GM18508 (cell line): ENCODE measurements around the gene SLC1A2.

ENCODE experiments used
- ATAC-seq: cut with Tn5 transposase; IDR thresholded peaks from one replicate; pipeline ENCODE4 v1.9.1; 2021; ENCODE audit warnings: moderate number of reproducible peaks; ENCODE audit not compliant: insufficient read depth, unreplicated experiment

SLC1A2 gene

DNA sequence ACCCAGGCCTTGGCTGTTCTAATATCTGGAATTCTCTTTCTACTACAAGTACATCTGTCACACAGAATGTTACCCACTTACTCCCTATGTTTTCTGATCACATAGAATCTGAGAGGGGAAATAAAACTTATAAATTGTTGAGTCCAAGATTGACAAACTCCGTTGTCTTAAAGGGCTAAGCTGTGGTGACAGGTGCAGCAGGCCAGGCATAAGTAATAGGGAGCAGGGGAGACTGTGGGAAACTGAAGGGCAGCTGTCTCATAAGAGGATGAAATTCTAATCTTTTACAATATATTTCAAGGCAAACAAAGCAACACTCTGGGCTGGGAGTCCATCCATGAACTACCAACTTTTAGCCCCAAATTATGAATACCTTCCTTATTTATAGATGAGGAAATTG lies 133.9 kb downstream of the SLC1A2 start:
- ATAC-seq: no peak

DNA sequence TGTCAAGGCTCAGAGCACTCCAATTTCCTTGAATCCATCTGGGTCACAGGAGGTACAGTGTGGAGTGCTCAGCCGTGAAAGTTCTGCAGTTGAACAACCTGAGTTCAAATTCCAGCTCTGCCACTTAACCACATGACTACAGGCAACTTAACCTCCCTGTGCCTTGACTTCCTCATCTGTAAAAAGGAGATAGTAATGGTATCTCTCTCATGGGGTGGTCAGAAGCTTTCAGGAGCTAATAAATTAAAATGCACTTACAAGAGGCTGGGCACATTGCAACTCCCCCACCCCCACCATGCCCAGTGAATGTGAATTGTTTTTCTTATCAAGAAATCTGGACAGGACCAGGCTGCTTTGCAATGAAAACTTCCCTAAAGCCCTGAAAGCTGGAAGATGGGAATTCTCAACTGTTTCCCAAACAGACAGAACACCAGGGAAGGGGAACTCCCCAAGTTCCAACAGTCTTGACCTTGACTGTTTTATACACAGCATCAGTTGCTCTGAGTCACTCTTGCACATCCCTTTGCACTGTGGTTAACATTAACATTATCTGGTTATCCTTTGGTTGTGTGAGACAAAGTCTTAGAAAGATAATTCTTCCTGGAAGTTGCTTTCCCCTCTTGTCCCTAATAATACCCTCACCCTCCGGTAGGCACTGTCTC lies 137.0 kb downstream of the SLC1A2 start:
- no peak for ATAC-seq

DNA sequence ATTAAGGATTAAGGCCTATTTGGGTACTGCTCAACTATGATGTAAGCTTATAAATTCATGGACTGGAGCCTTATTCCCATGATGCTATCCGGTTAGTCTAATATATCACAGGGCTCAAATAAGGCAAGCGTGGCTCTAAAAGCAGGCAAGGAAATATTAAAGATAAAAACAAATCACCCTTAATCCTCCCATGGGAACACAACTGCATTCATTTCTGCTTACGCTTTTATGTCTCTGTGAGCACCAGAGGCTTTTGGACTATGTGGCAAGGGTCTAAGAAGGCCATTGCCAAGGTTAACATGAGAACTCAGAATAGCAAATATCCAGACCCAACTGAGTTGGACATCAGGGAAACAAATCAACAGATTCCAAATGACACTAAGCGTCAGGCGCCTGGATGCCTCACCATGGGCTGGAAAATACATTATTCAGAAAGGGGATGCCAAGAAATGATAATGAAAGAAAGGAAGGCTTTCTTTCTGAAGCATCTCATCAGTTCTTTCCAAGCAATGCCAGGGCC lies 138.1 kb downstream of the SLC1A2 start:
- no peak for ATAC-seq

DNA sequence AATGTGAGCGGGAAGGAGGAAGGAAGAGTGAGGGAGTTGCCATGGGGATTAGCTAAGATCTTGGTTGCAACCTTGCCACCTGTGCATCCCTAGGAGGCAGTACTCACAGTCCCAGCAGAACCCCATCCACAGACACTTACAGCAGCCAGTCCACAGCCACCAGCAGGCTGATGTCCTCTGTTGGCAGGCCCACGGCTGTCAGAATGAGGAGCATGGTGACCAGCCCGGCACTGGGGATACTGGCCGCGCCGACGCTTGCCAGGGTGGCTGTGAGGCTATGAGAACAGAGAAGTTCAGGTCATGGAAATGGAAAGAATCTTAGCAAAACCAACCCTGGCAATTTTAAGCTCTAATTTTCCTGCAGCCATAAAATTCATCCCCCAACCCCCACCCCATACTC lies 138.6 kb downstream of the SLC1A2 start:
- ATAC-seq: no peak

DNA sequence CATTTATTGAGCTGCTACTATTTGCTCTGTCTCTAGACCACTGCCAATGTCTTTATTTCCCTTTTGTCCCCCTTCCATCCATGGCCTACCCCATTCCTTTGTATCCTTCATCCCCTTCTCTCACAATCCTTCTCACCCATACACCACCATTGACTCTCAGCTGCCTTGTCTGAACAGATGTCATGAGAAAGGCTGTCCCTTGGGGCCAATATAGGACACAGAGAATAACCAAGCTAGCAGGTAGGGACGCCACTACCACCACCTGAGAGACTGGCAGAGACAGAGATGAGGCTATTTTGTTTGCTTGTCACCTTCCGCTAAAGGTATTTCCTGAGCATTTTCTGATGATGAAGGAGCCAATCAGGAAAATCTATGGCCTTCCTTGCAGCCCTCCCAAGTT lies 141.5 kb downstream of the SLC1A2 start:
- no peak for ATAC-seq

DNA sequence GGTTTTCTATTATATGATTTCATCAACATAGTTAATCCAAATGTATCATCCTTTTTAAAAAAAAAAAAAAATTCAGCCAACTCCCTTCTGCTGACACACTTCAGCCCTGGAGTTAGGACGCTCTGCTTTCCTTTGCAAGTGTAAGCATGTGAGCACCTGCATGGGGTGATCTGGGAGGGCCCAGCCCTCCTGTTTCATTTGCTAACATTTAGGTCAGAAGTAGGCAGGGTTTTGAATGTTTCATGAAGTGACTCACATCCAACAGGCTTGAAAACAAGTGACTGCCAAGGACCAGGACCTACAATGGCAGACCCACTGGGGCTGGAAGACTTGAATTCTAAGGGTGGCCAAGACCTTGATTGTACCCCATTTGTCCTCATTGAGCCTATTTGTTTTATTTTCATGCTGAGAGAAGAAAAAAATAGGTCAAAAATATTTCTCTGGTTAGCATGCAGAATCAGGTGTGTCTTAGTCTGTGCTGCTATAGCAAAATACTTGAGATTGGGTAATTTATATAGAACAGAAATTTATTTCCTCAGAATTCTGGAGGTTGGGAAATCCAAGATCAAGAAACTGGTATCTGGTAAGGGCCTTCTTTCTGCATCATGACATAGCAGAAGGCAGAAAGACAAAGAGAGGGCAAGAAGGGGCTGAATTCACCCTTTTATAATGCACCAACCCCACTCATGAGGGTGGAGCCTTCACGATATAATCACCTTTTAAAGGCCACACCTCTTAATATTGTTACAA lies 142.8 kb downstream of the SLC1A2 start:
- ATAC-seq: no peak

GRCh38 chr11:35275786-35276170 lies 143.6 kb downstream of the SLC1A2 start:
- ATAC-seq: no peak

GRCh38 chr11:35274909-35275785 lies 144.2 kb downstream of the SLC1A2 start:
- no peak for ATAC-seq

DNA sequence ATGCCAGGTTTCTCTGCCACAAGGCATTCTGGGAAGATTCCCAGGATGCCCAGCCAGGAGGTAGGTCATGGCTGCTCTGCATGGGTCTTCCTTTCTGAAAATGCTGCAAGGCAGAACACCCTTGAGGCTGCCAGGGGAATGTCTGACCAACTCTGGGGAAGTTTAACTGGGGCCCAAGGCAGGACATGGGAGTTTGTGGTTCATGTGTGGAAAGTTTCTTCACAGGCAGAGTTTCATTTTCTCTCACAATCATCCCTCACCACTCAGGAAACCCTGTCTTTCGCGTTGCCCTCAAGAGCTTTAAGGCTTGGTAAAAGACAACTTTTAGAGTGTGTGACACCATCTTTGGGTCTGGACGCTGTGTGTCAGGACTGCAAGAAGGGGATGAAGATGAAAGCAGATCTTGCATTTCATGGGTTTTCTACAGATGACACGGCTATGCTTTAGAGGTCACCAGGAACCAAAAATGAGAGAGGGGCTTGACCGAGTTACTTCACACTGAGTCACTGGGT lies 146.9 kb downstream of the SLC1A2 start:
- ATAC-seq: peak; percentile 86

DNA sequence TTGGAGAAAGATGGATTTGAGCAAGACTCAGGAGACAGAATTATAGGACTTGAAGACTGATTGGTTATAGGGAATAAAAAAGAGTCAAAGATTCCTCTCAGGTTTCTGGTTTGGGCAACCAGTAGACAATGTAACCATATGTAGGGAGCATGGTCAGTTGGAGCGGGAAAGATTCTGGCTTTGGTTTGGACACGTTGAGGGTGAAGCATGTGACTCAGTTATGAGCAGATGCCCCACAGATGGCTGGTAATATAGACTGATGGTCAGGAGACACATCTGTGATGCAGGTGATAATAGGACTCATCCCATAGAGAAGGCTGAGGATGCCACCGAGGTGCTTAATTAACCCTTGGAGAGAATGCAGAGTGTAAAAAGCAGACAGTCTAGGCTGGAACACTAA lies 148.3 kb downstream of the SLC1A2 start:
- no peak for ATAC-seq

GRCh38 chr11:35270342-35270741 lies 149.0 kb downstream of the SLC1A2 start:
- ATAC-seq: no peak

DNA sequence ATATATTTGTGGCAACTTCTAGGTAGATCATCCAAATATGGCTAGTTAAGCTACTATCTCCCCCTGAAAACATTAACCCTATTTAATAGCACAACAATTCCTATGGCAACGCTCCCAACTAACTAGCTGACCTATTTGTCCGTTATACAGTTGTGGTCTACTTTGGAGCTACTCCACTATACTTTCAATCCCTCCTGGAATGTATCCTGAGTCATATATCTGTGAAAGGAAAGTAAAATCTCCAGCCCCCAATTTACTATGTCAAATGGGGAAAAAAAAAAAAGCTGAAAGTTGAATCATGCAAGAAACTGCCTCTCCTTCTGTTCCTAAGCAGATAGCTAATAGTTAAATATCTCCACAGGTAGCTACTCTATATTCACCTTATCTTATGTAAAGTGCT lies 151.9 kb downstream of the SLC1A2 start:
- ATAC-seq: no peak

- ATAC-seq: no peak
These were observed 153.5 kb downstream of the SLC1A2 start for GRCh38 chr11:35265755-35266454.

DNA sequence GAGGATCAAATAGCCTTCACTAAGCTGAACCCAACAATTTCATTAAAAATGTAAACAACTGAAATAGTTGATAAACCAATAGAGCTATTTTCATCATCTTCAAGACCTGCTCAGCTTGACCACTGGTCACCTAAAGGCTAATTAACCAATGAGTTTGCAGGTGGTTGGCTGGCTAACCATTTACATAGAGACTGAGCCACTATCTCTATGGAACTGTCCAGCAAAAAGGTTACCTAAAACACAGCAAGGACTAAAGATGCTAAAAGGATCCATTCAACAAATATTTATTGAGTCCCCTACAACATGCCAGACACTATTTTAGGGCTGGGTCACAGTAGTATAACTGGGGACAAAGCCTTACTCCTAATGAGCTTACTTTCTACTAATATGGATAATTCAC lies 156.6 kb downstream of the SLC1A2 start:
- ATAC-seq: no peak

GRCh38 chr11:35262056-35262455 lies 157.3 kb downstream of the SLC1A2 start:
- ATAC-seq: no peak

GRCh38 chr11:35261197-35261596 lies 158.2 kb downstream of the SLC1A2 start:
- ATAC-seq: no peak

DNA sequence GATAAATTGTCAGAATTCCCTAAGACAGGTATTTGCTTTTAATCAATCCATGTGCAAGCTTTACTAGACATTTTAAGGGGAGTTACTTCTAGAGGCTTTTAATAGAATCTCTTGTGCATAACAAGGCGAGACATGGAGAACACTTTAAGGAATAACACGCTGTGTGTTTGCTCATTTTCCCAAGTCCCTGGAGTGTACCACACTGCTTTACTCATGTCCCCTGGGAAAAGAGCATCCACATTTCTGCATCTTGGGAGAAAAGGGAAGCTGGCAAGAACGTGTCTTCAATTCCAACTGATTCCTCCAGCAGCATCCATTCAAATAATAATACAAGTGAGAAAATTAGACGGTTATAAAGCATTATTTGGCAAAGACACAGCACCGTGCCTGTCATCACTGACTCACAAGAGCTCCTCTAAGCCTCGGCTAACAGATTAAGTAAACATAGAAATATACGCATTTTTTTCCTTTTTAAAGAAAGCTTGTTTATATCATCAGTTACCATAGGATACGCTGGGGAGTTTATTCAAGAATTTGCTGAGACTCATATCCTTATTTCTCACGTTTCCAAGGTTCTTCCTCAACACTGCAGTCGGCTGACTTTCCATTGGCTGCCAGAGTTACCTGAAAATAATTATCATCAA lies 158.9 kb downstream of the SLC1A2 start:
- ATAC-seq: no peak

- no peak for ATAC-seq
These were observed 159.8 kb downstream of the SLC1A2 start for GRCh38 chr11:35259529-35259928.

- ATAC-seq: peak; percentile 99
These were observed 162.1 kb downstream of the SLC1A2 start for GRCh38 chr11:35257281-35257680.

DNA sequence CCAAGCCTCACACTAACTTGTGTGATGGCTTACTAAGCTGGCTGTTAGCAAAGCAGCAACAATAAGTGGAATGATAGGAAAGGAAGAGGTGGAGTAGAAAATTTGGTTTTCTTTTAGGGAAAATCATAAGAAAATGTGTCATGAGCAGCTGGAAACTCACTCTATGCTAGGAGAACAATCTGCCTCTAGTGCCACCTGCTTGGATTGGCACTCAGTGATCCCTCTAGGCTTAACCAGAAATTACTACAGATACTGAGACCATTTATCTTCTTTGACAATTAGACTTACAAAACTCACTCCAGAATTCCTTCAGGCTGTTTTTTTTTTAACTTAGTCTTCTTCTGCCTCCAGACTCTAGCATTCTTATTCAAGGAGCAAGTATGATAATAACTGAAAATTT lies 163.1 kb downstream of the SLC1A2 start:
- no peak for ATAC-seq
